ENCODE results near the gene ANO9.

GRCh38 chr11:461626-462025 lies 19.8 kb upstream of the ANO9 start:
- TF ChIP-seq CTCF (conservative IDR thresholded peaks at IDR 0.05 in 1 of 2, IDR thresholded peaks at IDR 0.05 in 1 of 2; ENCODE audit: extremely low read depth in 1 of 2, insufficient read depth in 1 of 2, low read depth in 1 of 2, low read length in 2 of 2) (no peak), EZH2 (IDR thresholded peaks at IDR 0.05; ENCODE audit: borderline replicate concordance, low read length) (no peak)

All from mammary epithelial cell (primary cell).